Stimulated activated naive CD4-positive, alpha-beta T cell treated with Interleukin-2 at 50 U/mL for 16 hours (primary cell): ENCODE data around the gene PGM2.

Experiments
- DNase-seq: peaks from one replicate; lab custom pipeline; 2025; lab: John Stamatoyannopoulos, UW

PGM2 gene

GRCh38 chr4:37902738-37903693, 76.5 kb downstream of the PGM2 start:
- DNase-seq, result no peak

GRCh38 chr4:37903901-37904300, 77.4 kb downstream of the PGM2 start:
- DNase-seq, result no peak

DNA sequence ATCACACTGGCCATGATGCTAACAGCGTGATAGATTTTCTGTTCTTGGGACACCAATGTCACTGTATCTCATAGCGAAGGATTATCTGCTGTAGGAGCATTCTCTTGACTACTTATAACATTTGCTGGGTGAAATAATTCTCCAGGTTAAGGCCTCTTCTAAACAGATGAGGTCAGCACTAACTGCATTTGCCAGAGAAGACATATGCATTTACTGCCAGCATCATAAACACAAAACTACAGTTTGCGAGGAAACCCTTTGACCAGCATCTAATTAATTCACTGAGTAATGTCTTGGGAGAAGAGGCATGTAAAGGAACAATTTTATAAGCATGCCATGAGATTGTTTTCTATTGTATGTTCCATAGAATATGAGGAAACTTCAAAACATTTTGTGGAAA, 78.3 kb downstream of the PGM2 start:
- no peak for DNase-seq

GRCh38 chr4:37905533-37906169, 79.2 kb downstream of the PGM2 start:
- no peak for DNase-seq

GRCh38 chr4:37908488-37909331, 82.2 kb downstream of the PGM2 start:
- no peak for DNase-seq

DNA sequence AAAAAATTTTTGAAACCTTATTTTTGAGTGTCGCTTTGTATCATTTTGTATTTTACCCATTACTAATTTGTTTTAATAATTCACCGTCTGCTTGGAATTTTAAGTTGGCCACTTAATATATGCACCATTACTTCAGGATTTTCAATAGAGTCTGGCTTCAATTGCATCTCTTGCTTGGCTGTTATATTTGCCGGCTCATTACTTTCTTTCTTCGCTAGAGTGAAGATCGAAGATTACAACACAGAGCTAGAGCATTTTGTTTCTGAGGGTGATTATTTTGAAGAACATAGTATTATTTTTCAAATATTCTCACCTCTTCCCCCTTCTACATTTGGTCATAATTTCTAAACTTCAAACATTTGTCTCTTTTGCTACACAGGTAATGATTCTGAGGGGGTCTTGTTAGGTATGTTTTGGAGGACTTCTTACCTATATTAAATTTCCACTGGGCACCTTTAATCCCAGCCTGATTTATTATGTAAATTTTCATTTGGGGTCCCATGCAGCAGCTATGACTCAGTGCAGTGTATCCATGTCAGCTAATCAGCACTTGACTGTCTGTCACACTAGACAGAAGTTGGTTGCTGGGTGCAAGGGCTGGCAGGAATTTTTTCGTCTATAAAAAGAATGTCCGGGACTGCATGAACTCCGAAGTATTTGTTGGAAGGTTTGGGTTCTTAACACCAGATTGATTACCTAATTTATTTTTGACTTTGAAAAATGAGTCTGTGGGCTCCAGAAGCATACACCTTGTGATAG, 83.0 kb downstream of the PGM2 start:
- DNase-seq, result no peak

GRCh38 chr4:37910091-37910486, 83.6 kb downstream of the PGM2 start:
- DNase-seq, result no peak
